Right ventricle myocardium superior (tissue), 1 donor: Measurements from ENCODE around the gene ATPAF2. TPM values are rescaled to one million over a fixed set of nuclear protein-coding genes. Genes with fewer than 3 reads are reported as not detected.

ENCODE experiments used
- ATAC-seq: fragments of 200-7000 bp; cut with Tn5 transposase; one replicate; pipeline ENCODE4 v1.9.1; 2020; ENCODE audit warnings: mild to moderate bottlenecking; ENCODE audit not compliant: poor library complexity
- DNase-seq: peaks from one replicate; pipeline ENCODE4 v3.0.0-alpha.2; 2020
- intact Hi-C: fragments of 100-400 bp; cut with DNase I; formaldehyde crosslinking; loops from one replicate; pipeline ENCODE4 v1.11.2; 2022
- total RNA-seq: library from RNA; stranded (reverse); fragmentation: NEBNext Ultra II Directional; extraction: Animal tissue kit (Norgen Biotek cat#: 25700); gene quantifications from one replicate; pipeline ENCODE4 v1.2.1, GENCODE V29; 2021
- donor health status: DM: no; HTN: yes; CAD: no; lungs with severe emphysema.

Gene ATPAF2
- total RNA-seq, 1 donor from 2014 or later: 34.1 TPM

DNA sequence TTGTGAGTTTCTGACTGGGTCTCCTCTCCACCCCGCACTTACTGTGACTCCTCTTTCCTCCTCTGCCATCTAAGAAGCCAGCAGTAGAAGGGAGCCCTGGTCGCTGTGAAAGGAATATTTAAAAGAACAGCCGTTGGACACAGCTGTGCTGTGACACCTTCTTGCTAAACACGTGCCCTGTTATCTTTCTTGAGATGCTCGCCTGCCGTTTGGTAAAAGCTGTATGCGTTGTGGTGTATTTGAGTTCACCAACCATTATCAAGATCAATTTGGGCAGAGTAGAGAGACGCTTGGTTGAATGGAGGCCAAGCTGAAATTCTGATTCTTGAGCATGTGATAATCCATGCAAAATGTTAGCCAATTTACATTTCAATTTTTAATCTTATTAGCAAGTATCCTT lies 4.0 kb upstream of the ATPAF2 start:
- intact Hi-C loops: no loop called here
- DNase-seq (no peak), ATAC-seq (no peak)

DNA sequence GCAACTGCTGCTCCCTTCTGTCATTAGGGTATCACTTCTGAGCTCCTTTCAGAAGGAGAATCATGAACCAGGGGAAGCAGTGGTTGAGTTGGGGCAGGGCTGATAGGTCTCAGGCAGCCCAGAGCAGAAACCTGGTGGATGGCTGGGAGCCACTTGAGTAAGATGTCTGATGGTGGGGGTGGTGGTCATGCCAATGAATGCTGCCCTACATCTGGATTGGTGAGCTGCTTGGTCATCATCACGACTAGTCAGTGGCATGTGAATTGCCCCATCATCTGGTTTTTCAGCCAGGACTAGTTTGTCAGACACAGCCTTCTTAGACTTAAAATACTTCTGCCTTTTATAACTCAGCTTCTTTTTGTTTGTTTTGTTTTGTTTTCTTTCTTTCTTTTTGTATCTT lies 2.8 kb upstream of the ATPAF2 start:
- no peak for DNase-seq
- ATAC-seq: no peak
- intact Hi-C loops: no loop called here

DNA sequence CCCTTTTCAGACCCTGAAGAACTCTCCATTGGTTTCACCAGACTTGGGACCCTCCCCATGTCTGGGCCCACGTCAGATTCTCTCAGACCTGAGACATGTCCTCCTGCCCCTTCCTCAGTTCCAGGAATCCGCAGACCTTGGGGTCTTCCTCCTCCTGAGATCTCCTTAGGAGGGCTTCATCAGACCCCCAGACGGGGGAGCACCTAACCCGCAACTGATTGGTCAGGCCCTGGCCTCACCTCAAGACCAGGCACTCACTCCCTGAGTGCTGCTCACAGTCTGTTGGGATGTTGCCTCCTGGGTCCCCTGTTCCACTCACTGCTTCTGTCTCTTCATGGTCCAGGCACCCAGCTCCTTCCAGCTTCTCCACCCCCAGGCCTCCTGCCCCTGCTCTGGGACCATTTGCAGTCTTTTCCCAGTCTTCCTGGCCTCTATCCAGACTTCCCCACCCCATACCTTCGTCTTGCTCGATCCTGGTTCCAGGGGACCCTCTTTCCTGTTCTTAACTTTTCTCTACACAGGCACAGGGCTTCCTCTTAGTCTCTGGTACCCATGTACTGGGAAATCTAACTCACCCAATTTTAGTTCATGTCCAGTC lies 1.4 kb upstream of the ATPAF2 start:
- no peak for ATAC-seq
- intact Hi-C loops: no loop called here
- no peak for DNase-seq

DNA sequence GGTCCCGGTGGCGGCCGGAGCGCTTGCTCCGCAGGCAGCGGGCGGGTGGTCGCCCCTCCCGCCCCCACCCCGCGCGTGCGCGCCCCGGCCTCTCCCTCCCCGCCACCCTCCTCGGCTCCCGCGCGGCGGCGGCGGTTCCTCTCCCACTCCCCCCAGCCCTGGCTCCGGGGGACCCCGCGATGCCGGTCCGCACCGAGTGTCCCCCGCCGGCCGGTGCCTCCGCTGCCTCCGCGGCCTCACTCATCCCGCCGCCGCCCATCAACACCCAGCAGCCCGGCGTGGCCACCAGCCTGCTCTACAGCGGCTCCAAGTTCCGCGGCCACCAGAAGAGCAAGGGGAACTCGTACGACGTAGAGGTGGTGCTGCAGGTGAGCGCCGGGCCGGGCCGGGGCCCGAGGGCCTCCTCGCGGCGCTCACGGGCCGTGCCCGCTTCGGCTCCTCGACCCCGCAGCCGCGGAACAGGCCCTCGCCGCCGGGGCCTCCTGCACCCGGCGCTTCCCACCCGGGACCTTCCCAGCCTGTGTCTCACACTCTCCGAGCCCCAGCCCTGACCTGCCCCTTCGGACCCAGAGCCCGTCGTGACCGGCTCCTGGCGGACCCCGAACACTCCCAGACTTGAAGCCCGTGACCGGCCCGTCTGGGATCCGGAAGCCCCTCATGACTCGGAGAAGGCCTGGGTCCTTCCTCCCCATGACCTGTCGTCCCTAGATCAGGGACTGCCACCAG lies 730 bp upstream of the ATPAF2 start:
- peak; percentile 67 for ATAC-seq
- DNase-seq: peak; percentile 48

DNA sequence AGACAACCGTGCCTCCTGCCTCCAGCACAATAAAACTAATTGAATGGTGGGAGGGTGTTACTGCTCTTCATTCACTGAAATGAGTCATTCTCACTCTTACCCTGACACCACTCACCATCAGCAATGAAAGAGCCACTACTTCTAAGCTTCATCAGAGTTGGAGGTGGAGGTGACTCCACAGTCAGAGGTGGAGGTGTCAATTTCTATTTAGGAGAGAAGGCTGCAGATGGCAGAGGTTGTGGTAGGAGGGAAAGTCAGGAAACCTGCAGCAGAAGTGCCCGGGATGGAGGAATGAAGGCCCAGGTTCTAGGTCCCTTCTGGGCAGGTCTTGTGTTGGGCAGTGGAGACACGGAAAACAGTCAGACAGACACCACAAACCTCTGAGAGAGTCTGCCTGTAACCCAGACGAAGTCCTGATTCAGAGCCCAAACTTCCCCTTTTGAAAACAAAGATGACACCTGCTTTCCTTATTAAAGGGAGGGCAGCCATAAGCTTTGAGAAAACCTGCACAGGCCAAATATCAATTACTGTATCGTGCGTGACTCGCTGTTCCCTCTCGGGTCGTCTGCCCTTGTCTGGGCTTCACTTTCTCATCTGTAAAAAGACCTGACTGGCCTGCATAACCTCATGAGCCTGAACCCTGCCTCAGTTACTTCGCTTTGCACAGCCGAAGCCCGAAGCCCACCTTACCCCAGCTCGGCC lies 668 bp downstream of the ATPAF2 start:
- no peak for DNase-seq
- no peak for ATAC-seq
- intact Hi-C loops: loop anchor here (5.0 to 10.0 kb wide), 2 partner anchors 63 to 356 kb away; partner anchors contain the start of genes DRC3, RAI1 and TOM1L2

More for the DNA sequence above, 730 bp upstream of the ATPAF2 start:
- intact Hi-C loops: loop anchor here (5.0 to 10.0 kb wide), 2 partner anchors 65 to 357 kb away; partner anchors contain the start of genes DRC3, RAI1 and TOM1L2

DNA sequence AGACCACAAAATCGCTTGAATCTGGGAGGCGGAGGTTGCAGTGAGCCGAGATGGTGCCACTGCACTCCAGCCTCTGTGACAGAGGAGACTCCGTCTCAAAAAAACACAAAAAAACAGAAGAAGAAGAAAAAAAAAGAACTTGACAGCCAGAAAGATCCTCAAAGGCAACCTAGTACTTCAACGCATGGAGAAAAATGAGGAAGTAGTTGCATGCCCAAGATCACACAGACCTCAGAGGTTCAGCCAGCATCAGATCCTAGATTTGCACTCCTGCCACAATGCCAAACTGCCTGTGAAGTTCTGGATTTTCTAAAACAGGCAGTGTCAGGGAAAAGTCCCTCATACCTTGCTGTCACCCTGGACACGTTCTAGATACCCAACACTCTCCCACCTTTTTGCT lies 1.5 kb downstream of the ATPAF2 start:
- DNase-seq (no peak), ATAC-seq (no peak)
- intact Hi-C loops: loop anchor here (5.0 to 10.0 kb wide), 2 partner anchors 63 to 355 kb away; partner anchors contain the start of genes DRC3, RAI1 and TOM1L2

- ATAC-seq: no peak
Observed at GRCh38 chr17:18035704-18036103, 3.3 kb downstream of the ATPAF2 start.

GRCh38 chr17:18033442-18034099 lies 5.4 kb downstream of the ATPAF2 start:
- intact Hi-C loops: loop anchor here (2.0 to 10.0 kb wide), 2 partner anchors 39 to 59 kb away; partner anchors contain the start of genes DRC3 and TOM1L2
- DNase-seq (no peak), ATAC-seq (peak; percentile 87)

More at GRCh38 chr17:18035704-18036103, 3.3 kb downstream of the ATPAF2 start:
- DNase-seq: no peak
- intact Hi-C loops: loop anchor here (5.0 to 10.0 kb wide), 2 partner anchors 61 to 353 kb away; partner anchors contain the start of genes DRC3, RAI1 and TOM1L2

- intact Hi-C loops: loop anchor here (2.0 to 10.0 kb wide), 2 partner anchors 37 to 57 kb away; partner anchors contain the start of genes DRC3 and TOM1L2
- no peak for DNase-seq
- ATAC-seq: no peak
Observed at GRCh38 chr17:18031955-18032354, 7.0 kb downstream of the ATPAF2 start.

DNA sequence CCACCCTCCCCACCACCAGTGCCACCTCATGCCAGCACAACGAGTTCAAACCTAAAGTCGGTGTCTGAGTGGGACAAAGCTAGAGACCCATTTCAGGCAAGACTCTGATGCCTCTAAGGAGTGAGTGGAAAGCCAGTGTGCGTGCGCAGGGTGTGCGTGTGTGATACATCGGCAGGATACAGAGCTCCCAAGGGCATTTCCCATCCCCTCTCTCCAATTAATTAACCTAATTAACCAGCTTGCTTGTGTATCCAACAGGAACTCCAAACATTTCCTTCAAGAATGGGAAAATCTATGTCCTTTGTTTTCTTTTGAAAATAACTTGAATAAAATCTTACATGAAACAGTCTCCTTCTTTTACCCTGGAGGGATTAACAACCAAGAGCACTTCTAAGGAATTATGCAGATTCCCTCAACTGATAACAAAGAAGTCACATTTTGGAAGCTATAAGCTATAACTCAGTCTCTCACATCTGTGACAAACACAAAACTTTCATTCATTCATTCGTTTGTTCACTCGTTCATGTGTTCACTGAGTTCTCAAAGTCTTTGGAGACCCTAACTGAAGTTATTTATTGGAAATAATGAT lies 9.9 kb downstream of the ATPAF2 start:
- intact Hi-C loops: loop anchor here (10.0 kb wide), 1 partner anchor 104 kb away; no protein-coding TSS in a partner anchor
- ATAC-seq (no peak), DNase-seq (no peak)

DNA sequence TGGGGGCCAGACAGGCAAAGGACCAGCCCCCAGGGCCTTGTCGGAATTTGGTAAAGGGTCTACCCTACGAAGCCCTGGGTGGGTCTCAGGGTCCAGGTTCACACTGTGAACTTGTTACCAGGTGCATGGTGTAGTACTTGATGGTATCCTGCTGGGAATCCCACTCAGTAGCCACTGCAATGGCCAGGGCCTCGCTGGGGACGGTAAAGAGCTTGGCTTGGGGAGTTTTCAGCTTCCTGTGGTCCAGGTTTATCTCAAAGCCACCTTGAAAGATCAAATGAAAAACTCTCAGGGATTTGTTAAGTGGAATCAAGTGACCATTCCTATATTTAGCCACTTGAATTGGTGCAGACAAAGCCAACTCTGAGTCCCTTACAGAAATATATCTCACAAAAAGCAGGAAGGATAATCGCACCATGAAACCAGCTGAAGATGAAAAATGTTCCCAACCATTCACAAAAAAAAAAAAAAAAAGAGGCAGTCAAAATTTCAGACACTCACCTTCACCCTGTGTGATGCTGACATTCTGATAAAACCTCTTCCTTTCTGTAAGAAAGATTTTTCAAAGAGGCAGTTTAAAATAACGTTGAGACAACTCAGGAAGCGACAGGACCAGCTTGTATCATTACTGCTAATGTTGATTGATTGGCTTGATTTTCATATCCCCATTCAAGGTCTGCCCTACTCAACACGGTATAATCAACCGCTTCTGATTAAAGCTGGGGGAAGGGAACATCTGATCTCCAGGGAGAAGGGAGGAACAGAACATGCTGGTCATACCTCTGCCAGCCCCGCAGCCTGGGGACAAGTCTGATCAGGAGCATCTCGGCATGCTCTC lies 10.6 kb downstream of the ATPAF2 start:
- DNase-seq (no peak), ATAC-seq (peak; percentile 77)
- intact Hi-C loops: loop anchor here (10.0 kb wide), 1 partner anchor 104 kb away; no protein-coding TSS in a partner anchor

GRCh38 chr17:18027280-18027679 lies 11.7 kb downstream of the ATPAF2 start:
- ATAC-seq (peak; percentile 48), DNase-seq (no peak)
- intact Hi-C loops: loop anchor here (10.0 kb wide), 1 partner anchor 102 kb away; no protein-coding TSS in a partner anchor

GRCh38 chr17:18025945-18026776 lies 12.8 kb downstream of the ATPAF2 start:
- peak; percentile 67 for DNase-seq
- ATAC-seq: peak; percentile 62
- intact Hi-C loops: loop anchor here (10.0 kb wide), 1 partner anchor 101 kb away; no protein-coding TSS in a partner anchor

- ATAC-seq: no peak
- intact Hi-C loops: loop anchor here (10.0 kb wide), 1 partner anchor 101 kb away; no protein-coding TSS in a partner anchor
- DNase-seq: no peak
Observed at GRCh38 chr17:18025241-18025944, 13.6 kb downstream of the ATPAF2 start.

- intact Hi-C loops: loop anchor here (10.0 kb wide), 1 partner anchor 97 kb away; no protein-coding TSS in a partner anchor
- no peak for ATAC-seq
- DNase-seq: no peak
Observed at GRCh38 chr17:18021372-18021771, 17.6 kb downstream of the ATPAF2 start.

- intact Hi-C loops: loop anchor here (10.0 kb wide), 1 partner anchor 96 kb away; no protein-coding TSS in a partner anchor
- DNase-seq (no peak), ATAC-seq (no peak)
Observed at GRCh38 chr17:18020971-18021370, 18.0 kb downstream of the ATPAF2 start.
